GM18868 (cell line): Measurements from ENCODE around the gene TAPT1.

ENCODE experiments used
- ATAC-seq: cut with Tn5 transposase; IDR thresholded peaks from one replicate; pipeline ENCODE4 v1.9.1; 2021; ENCODE audit warnings: mild to moderate bottlenecking, moderate library complexity; ENCODE audit not compliant: unreplicated experiment

Gene TAPT1

GRCh38 chr4:16140231-16140878 lies 85.9 kb downstream of the TAPT1 start:
- ATAC-seq: no peak

DNA sequence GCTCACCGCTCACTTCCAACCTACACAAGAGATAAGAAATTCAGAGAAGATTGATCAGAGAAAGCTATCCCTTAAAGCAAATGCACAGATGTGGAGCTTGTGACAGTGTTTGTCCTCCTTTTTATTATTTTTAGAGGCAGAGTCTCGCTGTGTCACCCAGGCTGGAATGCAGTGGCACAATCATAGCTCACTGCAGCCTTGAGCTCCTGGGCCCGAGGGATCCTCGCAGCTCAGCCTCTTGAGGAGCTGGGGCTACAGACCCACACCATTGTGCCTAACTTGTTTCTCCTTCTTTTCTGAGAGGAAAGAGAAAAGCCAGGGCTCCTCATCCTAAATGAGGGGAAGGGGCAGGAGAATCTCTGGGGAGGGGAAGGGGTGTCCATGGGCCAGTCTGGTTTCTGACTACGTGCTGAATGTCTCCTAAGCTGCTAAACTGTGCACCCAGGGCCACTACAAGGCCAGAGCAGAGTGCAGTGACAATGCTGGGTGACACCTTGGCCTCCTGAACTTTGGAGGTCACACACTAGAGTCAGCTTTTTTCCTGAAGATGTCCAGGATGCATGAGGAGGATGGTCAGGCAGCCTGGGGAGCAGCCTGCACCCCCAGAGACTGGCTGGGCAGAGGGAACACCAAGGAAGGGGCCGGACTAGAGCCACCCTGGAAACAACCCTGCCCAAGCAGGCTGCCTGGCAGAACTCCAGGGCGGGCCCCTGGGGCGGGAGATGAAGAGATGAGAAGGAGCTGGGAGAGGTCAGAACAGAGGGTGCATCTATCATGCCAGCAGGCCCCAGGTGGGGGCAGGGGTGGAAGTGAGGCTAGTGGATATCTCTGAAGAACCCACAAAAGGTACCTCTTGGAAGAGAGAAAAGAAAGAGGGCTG lies 87.0 kb downstream of the TAPT1 start:
- ATAC-seq: no peak

GRCh38 chr4:16136827-16137226 lies 89.4 kb downstream of the TAPT1 start:
- ATAC-seq: no peak

- no peak for ATAC-seq
Observed at GRCh38 chr4:16136311-16136710, 90.0 kb downstream of the TAPT1 start.

GRCh38 chr4:16133406-16133805 lies 92.9 kb downstream of the TAPT1 start:
- no peak for ATAC-seq

DNA sequence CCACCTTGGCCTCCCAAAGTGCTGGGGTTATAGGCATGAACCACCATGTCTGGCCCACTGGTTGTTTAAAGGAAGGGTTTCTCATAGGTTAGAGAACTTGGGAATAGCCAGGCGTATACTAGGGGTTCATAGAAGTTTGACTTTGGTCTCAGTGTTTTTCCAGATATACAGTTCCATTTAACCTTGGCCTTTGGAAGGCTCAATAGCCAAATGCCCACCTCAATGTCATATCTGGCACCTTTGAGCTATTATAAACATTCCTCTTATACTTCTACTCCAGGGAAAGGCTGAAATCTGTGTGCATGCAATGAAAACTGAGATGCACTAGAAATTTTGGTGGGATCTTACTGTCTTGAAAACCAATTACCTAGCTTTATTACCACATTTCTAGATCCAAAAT lies 95.0 kb downstream of the TAPT1 start:
- ATAC-seq: no peak

- no peak for ATAC-seq
Observed at GRCh38 chr4:16129336-16129735, 96.9 kb downstream of the TAPT1 start.

DNA sequence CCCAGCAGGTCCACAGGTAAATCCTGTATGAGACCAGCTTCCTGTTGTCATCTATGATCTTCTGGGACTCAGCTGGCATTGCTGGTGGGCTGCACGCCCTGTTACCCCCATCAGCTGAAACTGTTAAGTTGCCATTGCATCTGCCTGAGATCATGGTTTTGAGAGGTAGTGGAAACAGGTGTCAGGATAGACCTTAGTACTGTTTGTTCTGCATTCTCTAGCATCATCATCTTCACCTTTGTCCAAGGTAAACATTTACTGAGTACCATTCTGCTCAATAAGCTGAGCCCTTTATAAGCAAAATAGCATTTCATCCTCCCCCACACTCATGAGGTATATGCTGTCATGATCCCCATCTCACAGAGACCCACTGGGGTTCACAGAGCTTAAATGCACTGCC lies 99.6 kb downstream of the TAPT1 start:
- ATAC-seq: no peak

- ATAC-seq: no peak
Observed at GRCh38 chr4:16125571-16126445, 100.5 kb downstream of the TAPT1 start.

DNA sequence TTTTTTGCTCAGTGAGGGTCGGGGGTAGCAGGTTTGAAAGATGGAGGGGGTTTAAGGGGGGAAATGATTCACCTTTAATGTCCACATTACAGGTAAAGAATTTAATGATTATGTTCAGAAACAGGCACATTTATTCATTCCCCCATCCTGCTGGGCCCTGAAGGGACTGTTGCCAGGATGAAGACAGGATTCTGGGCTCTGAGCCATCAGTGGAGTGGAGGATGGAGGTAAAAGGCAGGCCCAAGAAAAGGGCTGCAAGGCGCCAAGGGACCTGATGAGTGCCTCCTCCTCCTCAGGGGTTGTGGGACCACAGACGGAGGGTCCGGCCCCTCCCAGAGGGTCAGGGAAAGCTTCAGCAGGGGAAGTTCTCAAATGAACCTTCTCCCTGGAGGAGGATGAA lies 102.0 kb downstream of the TAPT1 start:
- no peak for ATAC-seq

DNA sequence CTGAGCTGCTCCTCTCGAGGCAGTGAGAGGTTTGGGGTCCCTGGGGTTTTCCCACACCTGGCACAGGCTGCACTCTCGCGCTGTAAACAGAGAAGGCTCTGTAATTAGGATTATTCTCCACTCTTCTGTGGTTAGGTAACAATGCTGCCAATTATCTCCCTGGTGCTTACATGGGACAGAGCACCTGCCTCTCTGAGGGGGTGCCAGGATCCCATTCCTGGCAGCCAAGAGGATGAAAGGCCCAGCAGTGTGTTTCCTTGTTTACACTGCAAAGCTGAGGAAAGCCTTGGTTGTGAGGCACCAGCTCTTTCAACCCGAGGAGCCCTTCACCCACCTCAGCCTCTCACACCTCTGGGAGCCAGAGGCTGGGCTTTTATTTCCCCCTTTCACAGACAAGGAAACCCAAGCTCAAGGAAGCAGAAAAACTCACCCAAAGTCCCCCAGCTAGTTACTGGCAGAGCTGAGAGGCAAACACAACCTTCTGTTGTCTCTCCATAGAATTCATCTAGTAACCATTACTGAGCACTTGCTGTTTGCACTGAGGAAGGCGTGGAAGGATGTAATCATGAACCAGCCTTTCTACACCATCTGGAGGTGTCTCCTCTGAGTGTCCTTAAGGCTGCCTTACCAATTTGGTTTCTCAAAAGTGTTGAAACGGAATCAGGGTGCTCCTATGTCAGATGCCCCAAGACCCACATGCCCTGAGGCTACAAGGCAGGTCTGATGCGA lies 102.8 kb downstream of the TAPT1 start:
- ATAC-seq: no peak

DNA sequence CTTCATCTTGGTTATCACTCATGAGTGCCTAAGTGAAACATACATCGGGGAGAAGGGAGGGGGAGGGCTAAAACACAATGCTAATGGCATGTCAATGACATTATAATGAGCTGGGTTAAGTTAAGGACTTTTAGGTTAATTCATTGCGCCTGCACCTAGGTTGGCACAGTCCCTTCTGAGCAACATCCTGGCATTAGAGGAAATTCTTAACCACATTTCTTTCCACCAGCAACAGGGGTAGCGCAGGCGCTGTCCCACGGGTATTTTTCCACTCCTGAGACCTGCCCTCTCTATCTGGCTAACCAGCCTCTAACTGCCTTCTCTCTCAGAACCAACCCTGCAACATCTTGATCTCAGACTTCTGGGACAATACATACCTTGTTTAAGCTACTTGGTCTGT lies 103.5 kb downstream of the TAPT1 start:
- no peak for ATAC-seq

DNA sequence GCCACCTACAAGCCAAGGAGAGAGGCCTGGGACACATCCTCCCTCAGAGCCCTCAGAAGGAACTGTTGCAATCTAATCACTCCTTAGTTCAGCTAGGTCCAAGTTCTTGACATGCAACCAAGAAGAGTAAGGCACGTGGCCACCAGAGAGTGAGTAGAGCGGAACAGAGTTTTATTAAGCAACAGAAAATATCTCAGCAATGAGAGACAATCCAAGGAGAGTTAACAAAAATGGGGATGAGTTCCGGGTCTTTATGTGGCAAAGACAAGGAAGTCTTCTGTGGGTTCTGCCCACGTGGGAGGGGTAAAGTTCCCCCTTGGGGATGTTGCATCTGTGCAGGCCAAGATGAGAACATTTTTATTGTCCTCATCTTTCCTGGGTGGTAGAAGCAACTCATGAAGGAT lies 104.0 kb downstream of the TAPT1 start:
- ATAC-seq: no peak

DNA sequence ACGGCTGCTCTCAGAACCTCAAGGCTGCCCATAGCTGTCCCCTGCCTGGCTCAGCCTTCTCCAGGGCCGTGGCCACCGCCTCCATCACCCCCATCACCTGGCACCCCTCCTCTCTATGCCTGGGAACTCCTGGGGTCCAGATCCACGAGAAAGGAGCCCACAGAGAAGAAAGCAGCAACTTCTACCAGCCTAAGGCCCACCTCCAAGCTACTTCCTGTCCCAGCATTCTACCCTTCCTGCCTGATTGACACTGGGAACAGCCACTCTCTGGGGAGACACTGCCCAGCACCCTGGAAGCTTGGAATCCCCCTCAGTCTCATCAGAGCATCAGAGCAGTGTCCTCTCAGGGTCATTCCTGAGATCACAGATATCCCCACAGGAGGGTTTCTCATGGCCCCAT lies 105.6 kb downstream of the TAPT1 start:
- ATAC-seq: peak; percentile 75

- no peak for ATAC-seq
Observed at GRCh38 chr4:16119981-16120380, 106.3 kb downstream of the TAPT1 start.

GRCh38 chr4:16118090-16118489 lies 108.2 kb downstream of the TAPT1 start:
- no peak for ATAC-seq

GRCh38 chr4:16117164-16117563 lies 109.1 kb downstream of the TAPT1 start:
- no peak for ATAC-seq

GRCh38 chr4:16116493-16116990 lies 109.7 kb downstream of the TAPT1 start:
- ATAC-seq: no peak

GRCh38 chr4:16116019-16116418 lies 110.3 kb downstream of the TAPT1 start:
- no peak for ATAC-seq

DNA sequence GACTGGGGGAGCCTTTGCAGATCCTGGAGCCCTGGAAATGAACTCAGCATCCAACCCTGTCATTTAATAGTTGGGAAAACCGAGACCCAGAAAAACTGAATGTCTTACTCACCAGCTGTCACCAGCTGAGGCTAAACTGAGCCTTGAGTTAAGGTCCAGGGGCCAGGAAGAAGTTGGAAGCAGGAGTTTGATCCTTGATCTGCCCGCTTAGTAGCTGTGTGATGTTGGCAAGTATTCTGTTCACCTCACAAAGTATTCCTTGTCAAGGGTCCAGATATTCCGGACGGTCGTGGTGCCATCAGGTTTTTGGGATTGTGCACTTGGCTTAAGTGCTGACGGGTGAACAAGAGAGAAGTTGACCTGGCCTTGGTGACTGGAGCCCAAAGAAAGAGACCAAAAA lies 111.7 kb downstream of the TAPT1 start:
- ATAC-seq: no peak

GRCh38 chr4:16113741-16114140 lies 112.5 kb downstream of the TAPT1 start:
- no peak for ATAC-seq
